ENCODE results near the gene DNAAF8. TPM values are rescaled to one million over a fixed set of nuclear protein-coding genes. Genes with fewer than 3 reads are reported as not detected.

The DNAAF8 gene
- total RNA-seq = under 1 TPM; 0.21 to 0.40 TPM

DNA sequence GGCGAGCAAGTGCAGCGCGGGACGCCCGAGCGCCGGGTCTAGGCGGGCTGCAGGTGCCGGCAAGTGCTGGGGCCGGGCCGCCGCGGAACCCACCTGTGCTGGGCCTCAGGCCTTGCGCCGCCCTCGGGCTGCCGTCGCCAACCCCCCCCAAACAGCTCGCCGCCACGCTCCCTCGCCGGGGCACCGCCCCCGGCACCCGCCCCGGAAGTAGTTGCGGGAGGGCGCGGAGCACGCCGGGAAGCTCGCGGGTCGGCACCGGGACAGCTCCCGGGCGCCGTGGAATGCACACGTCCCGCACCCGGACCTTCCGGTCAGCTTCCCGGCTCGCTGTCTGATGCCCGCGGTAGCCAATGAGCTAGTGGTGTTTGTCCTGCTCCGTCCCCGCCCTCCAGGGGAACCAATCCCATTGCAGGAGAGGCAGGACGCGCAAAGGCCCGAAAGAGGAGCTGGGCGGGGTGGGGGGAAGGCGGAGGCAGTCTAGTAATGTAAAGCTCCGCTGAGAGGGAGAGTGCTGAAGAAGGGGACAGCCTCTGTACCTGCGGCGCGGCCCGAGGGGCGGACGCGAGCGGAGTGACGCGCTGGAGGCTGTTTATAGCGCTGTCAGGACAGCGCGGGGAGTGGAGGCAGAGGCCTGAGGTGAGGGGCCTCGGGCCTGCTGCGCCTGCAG lies at the start of gene DNAAF8, which contains the start of gene ANKS3:
Gene DNAAF8, plus strand, starts transcription at position 475 of the 667 bp plus-strand sequence. CDS start 1,978 bp downstream, outside the sequence.
Gene ANKS3, minus strand, starts transcription at position 209 of the 667 bp plus-strand sequence. CDS start 4,122 bp downstream, outside the sequence.
- peak; percentile 84 for DNase-seq
- no peaks in the 10 kb centered on the region for H3K9me3 Mint-ChIP-seq
- no peaks in the 10 kb centered on the region for H3K27me3 Mint-ChIP-seq
- peaks cover 17% of the 10 kb centered on the region for H3K4me1 Mint-ChIP-seq
- ChIA-PET CTCF (interaction anchor here (0.7 to 1.7 kb wide), 15 partner anchors 10 to 481 kb away, joined by 3 to 7 read pairs (median 3); partner anchors contain the start of genes MGRN1 and NUDT16L1), POLR2A (interaction anchor here (0.5 to 1.1 kb wide), 3 partner anchors 34 to 352 kb away, joined by 3 to 4 read pairs (median 3); no protein-coding TSS in a partner anchor)
- no peaks in the 10 kb centered on the region for H3K36me3 Mint-ChIP-seq (ENCODE audit: low read depth)
- peak within 1 kb of the TSS; percentile 81 for H3K4me3 Mint-ChIP-seq
- peak within 1 kb of the TSS; percentile 85 for H3K27ac Mint-ChIP-seq

- Mint-ChIP-seq H3K36me3 (ENCODE audit: low read depth) (peaks cover 15% of the 10 kb centered on the region), H3K4me3 (no peak overlapping the region), H3K9me3 (no peaks in the 10 kb centered on the region), H3K4me1 (peaks cover 5% of the 10 kb centered on the region), H3K27me3 (no peaks in the 10 kb centered on the region), H3K27ac (no peak overlapping the region)
- POLR2A ChIA-PET = no interaction called here
- CTCF ChIA-PET = no interaction called here
- DNase-seq = no peak
Observed at GRCh38 chr16:4684763-4685162, 49.6 kb upstream of the DNAAF8 start.

- no peaks in the 10 kb centered on the region for H3K9me3 Mint-ChIP-seq
- no peak for DNase-seq
- H3K36me3 Mint-ChIP-seq (ENCODE audit: low read depth) = peaks cover 15% of the 10 kb centered on the region
- H3K4me3 Mint-ChIP-seq = no peak overlapping the region
- POLR2A ChIA-PET = no interaction called here
- peaks cover 5% of the 10 kb centered on the region for H3K4me1 Mint-ChIP-seq
- CTCF ChIA-PET = no interaction called here
- H3K27ac Mint-ChIP-seq = no peak overlapping the region
- H3K27me3 Mint-ChIP-seq = no peaks in the 10 kb centered on the region
Observed at GRCh38 chr16:4685292-4685691, 49.0 kb upstream of the DNAAF8 start.

DNA sequence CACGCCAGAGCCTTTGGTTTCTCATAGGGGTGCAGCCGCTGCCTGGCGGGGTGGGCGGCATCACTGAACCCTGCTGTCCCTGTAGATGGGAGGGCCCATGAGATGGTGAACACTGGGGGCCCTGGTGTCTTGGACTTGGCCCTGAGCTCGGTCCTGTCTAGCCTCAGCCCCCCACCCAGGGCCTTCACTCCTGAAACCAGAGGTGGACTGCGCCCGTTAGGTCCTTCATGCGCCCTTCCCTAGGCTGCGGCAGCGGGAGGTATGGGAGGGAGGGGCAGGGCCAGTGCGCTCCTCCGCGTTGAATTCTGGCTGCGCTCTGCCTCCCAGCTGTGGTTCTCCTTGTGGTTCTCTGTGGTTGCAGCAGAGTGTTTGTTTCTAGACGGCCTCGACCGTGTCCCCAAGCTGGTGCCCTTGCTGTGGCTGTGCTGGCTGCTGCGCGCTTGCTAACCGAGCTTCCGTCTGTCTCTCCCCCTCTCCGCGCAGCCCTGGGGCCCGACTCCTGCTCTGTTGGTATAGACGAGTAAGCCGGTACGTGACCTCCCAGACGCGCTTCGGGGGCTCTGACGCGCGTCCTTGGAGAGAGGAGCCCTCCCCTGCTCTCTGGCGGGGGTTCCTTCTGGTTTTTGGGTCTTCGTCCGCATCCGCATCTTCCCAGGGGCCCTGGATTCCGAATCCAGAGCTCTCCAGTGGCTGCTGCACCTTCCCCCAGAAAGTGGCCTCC lies 48.4 kb upstream of the DNAAF8 start:
- H3K27ac Mint-ChIP-seq = no peak overlapping the region
- DNase-seq = no peak
- H3K4me3 Mint-ChIP-seq = no peak overlapping the region
- ChIA-PET POLR2A (no interaction called here), CTCF (no interaction called here)
- peaks cover 5% of the 10 kb centered on the region for H3K4me1 Mint-ChIP-seq
- peaks cover 15% of the 10 kb centered on the region for H3K36me3 Mint-ChIP-seq (ENCODE audit: low read depth)
- H3K9me3 Mint-ChIP-seq = no peaks in the 10 kb centered on the region
- H3K27me3 Mint-ChIP-seq = no peaks in the 10 kb centered on the region

DNA sequence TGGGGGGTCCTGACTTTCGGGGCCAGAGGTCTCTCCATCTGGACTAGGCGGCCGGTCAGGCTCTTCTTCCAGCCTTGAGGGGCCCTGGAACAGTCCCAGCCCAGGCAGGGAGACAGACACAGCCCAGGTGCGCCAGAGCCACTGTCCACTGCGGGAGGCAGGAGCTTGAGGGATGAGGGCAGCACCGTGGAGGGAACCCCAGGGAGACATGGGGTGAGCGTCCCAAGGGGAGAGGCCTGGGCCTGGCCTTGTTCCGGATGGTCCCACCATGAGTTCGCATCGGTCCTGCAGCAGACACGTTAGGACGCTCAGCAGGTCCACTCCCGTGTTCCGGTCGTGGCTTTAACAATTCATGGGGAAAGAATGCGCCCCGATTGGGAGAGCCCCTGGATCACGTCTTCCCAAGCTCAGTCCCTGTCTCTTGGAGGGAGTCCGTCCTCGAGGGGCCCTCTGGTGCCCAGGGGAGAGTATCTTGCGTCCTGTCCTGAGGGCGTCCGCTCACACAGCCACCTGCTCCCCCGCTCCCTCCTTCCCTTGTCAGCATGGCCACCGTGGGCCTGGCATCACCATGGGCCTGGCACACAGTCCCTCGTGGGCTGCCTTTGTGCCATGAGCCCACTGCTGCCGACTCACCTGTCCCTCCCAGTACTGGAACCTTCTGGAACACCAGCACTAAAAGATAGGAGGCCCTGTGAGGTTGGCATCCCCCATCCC lies 47.7 kb upstream of the DNAAF8 start:
- H3K27ac Mint-ChIP-seq = no peak overlapping the region
- ChIA-PET CTCF (interaction anchor here (0.6 kb wide), 1 partner anchor 10 kb away, joined by 3 read pairs; no protein-coding TSS in a partner anchor), POLR2A (no interaction called here)
- no peaks in the 10 kb centered on the region for H3K9me3 Mint-ChIP-seq
- peaks cover 5% of the 10 kb centered on the region for H3K4me1 Mint-ChIP-seq
- H3K27me3 Mint-ChIP-seq = no peaks in the 10 kb centered on the region
- DNase-seq = no peak
- no peak overlapping the region for H3K4me3 Mint-ChIP-seq
- peaks cover 10% of the 10 kb centered on the region for H3K36me3 Mint-ChIP-seq (ENCODE audit: low read depth)

GRCh38 chr16:4687416-4687815 lies 46.9 kb upstream of the DNAAF8 start:
- Mint-ChIP-seq H3K27ac (no peak overlapping the region), H3K4me3 (no peak overlapping the region), H3K9me3 (no peaks in the 10 kb centered on the region), H3K27me3 (no peaks in the 10 kb centered on the region), H3K36me3 (ENCODE audit: low read depth) (peaks cover 9% of the 10 kb centered on the region), H3K4me1 (peaks cover 4% of the 10 kb centered on the region)
- no peak for DNase-seq
- CTCF ChIA-PET = interaction anchor here (0.6 kb wide), 1 partner anchor 9 kb away, joined by 3 read pairs; no protein-coding TSS in a partner anchor
- POLR2A ChIA-PET = no interaction called here

DNA sequence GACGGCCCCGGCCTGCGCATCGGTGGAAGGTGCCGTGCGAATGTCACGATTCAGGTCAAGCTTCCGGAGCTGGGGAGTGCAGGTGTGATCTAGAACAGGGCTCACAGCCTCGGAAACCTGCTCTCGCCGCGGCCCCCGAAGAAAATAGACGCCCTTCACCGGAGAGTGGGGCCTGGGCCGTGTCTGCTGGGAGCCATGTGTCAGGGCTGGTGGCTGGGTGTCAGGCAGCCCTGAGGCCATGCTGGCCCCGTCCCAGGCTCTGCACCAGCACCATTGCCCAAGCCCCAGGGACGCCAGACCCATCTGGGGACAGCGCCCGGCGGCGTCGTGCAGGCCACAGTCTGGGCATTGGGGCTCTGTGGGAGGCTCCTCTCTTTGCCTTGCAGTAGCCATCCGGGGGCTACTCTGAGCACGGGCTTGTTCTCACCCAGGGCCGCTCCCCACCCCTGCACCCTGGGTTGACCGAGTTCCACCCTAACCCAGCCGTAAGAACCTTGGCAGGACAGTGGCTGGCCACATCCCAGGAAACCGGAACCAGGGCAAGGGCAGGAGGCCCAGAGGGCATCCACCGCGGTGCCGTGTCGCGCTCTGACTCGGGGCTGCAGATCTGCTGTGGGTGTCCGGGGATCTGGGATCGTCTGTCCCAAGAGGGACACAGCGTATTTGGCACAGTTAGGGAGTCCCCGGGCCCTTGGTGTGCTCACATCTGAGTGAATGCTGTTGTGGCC lies 46.2 kb upstream of the DNAAF8 start:
- no peaks in the 10 kb centered on the region for H3K9me3 Mint-ChIP-seq
- no peak overlapping the region for H3K27ac Mint-ChIP-seq
- H3K4me1 Mint-ChIP-seq = peaks cover 8% of the 10 kb centered on the region
- H3K36me3 Mint-ChIP-seq (ENCODE audit: low read depth) = peaks cover 9% of the 10 kb centered on the region
- POLR2A ChIA-PET = no interaction called here
- CTCF ChIA-PET = interaction anchor here (1.2 kb wide), 1 partner anchor 72 kb away, joined by 3 read pairs; no protein-coding TSS in a partner anchor
- DNase-seq = no peak
- H3K27me3 Mint-ChIP-seq = no peaks in the 10 kb centered on the region
- no peak overlapping the region for H3K4me3 Mint-ChIP-seq

DNA sequence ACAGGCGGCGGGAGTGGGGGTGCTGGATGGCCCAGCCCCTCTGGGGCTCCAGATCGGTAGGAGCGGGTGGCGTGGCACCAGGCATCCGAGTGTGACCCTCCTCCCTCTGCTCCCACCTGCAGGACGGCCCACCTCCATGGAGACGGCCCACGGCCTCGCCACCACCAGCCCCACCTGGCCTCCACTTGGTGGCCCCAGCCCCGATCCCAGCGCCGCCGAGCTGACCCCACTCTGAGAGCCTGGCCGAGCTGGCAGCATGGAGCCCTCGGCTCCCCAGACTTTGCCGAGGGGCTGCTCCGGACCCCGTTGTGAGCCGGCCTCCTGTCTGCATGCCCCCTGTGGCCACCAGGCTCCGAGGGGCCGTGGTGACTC lies 45.7 kb upstream of the DNAAF8 start:
- no peak for DNase-seq

DNA sequence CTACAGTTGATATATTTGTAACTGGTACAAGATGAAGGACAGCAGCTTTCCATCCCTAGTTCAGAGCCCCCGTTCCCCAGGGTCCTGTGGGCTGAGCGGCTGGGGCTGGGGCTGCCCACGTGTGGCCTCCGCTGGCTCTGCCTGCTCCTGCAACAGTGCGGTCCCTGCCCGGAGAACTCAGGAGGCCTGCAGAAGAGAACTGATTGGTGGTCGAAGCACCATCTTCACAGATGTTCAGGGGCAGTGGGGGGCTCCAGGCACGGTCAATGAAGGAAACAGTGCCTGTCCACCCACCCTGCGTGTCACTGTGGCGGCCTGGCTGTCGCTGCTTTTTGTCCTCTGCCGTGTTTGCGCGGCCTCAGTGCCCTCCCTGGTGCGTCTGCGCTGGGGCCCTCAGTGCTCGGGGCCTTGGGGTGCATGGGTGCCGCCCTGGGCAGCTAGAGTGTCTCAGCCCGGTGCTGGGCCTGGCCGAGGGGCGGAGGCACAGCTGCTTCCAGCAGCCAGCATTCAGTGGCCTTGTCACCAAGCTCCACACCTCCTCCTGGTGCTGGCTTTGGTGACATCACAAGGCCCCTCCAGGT lies 45.2 kb upstream of the DNAAF8 start:
- Mint-ChIP-seq H3K36me3 (ENCODE audit: low read depth) (peaks cover 9% of the 10 kb centered on the region), H3K27me3 (no peaks in the 10 kb centered on the region), H3K4me1 (peaks cover 11% of the 10 kb centered on the region), H3K4me3 (no peak overlapping the region), H3K27ac (no peak overlapping the region), H3K9me3 (no peaks in the 10 kb centered on the region)
- no peak for DNase-seq
- CTCF ChIA-PET = interaction anchor here (1.1 to 1.2 kb wide), 2 partner anchors 73 to 137 kb away, joined by 3 to 5 read pairs; no protein-coding TSS in a partner anchor
- POLR2A ChIA-PET = no interaction called here

More for the DNA sequence above, 45.7 kb upstream of the DNAAF8 start:
- POLR2A ChIA-PET = no interaction called here
- H3K27me3 Mint-ChIP-seq = no peaks in the 10 kb centered on the region
- CTCF ChIA-PET = interaction anchor here (1.2 kb wide), 1 partner anchor 73 kb away, joined by 3 read pairs; no protein-coding TSS in a partner anchor
- no peaks in the 10 kb centered on the region for H3K9me3 Mint-ChIP-seq
- no peak overlapping the region for H3K27ac Mint-ChIP-seq
- peaks cover 9% of the 10 kb centered on the region for H3K36me3 Mint-ChIP-seq (ENCODE audit: low read depth)
- no peak overlapping the region for H3K4me3 Mint-ChIP-seq
- H3K4me1 Mint-ChIP-seq = peaks cover 11% of the 10 kb centered on the region

- Mint-ChIP-seq H3K9me3 (no peaks in the 10 kb centered on the region), H3K27ac (no peak overlapping the region), H3K36me3 (ENCODE audit: low read depth) (peaks cover 4% of the 10 kb centered on the region), H3K4me3 (no peak overlapping the region), H3K27me3 (no peaks in the 10 kb centered on the region), H3K4me1 (peaks cover 13% of the 10 kb centered on the region)
- no peak for DNase-seq
- POLR2A ChIA-PET = no interaction called here
- CTCF ChIA-PET = interaction anchor here (1.1 to 1.3 kb wide), 2 partner anchors 17 to 138 kb away, joined by 4 to 5 read pairs; no protein-coding TSS in a partner anchor
Observed at GRCh38 chr16:4689864-4690704, 44.3 kb upstream of the DNAAF8 start.

GRCh38 chr16:4690946-4691665 lies 43.2 kb upstream of the DNAAF8 start:
- H3K36me3 Mint-ChIP-seq (ENCODE audit: low read depth) = peaks cover 5% of the 10 kb centered on the region
- H3K4me1 Mint-ChIP-seq = peaks cover 18% of the 10 kb centered on the region
- ChIA-PET CTCF (interaction anchor here (1.3 to 1.8 kb wide), 2 partner anchors 14 to 16 kb away, joined by 4 to 5 read pairs; no protein-coding TSS in a partner anchor), POLR2A (no interaction called here)
- H3K4me3 Mint-ChIP-seq = peak overlapping the region; percentile 48
- H3K27ac Mint-ChIP-seq = peak overlapping the region; percentile 77
- H3K9me3 Mint-ChIP-seq = no peaks in the 10 kb centered on the region
- no peaks in the 10 kb centered on the region for H3K27me3 Mint-ChIP-seq
- DNase-seq = no peak

All from activated CD4-positive, alpha-beta T cell treated with anti-CD3 and anti-CD28 coated beads, Interleukin-2, amount 10 ng/mL, durations not matched to agents 7 days and 5 days (primary cell).